ENCODE results near the gene APOLD1.

APOLD1 gene

DNA sequence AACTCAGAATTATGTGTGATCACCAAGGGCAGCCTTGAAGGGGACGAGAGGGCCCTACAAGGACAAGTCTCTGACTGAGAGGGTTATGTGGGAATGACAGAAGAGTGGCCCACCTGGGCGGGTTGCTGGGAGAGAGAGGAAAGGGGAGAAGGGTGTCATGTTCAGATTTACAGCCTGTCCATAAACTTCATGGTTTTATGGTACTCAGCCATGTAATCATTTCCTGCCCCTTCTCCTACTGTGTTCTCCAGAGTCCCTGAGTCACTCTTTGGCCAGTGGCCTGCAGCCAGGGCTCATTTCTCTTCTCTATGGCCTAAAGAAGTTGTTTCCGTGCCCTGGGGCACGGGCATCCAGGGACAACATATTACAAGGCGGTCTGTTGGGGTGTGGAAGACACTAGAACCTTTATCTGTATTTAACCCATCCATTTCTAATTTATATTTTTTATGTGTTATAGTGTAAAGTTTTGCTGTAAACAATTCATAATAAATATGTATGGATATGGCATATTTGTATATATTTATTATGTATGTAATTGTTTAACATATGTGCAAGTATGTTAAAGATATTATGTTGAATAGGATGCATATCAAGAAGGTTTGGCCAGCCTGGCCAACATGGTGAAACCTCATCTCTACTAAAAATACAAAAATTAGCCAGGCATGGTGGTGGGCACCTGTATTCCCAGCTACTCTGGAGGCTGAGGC is 54.6 kb downstream of the APOLD1 start:
- DNase-seq (ENCODE audit: low read depth), result no peak

DNA sequence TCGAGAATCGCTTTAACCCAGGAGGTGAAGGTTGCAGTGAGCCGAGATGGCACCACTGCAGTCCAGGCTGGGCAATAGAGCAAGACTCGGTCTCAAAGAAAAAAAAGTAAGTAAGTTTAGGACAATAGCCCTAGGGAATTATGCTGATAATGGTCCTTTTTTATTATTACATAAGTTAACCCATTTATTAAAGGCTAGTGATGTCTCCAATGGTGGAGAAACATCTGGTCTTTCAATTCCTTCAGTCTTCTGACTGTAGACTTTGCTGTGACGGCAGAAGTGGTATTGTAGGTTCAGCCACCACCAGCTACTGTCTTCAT is 55.1 kb downstream of the APOLD1 start:
- no peak for DNase-seq (ENCODE audit: low read depth)

All from T-helper 22 cell (primary cell).